Neural progenitor cell (in vitro differentiated cells): Measurements from ENCODE around the gene PLA2G5.

ENCODE experiments used
- EZH2 ChIP-seq: fragments of 200-600 bp; sonication (generic); IDR thresholded peaks from 2 replicates; pipeline ENCODE4 v1.6.1; 2017; ENCODE audit warnings: antibody characterized with exemption, mild to moderate bottlenecking, moderate library complexity
- EZH2phosphoT487 ChIP-seq: fragments of 200-600 bp; sonication (generic); IDR thresholded peaks from 2 replicates; pipeline ENCODE4 v1.6.1; 2017; ENCODE audit warnings: antibody characterized with exemption
- TF ChIP-seq, protein P1 (sequence below): fragments of 200-600 bp; sonication (generic); IDR thresholded peaks from 2 replicates; pipeline ENCODE4 v1.5.1; 2017; ENCODE audit warnings: antibody characterized with exemption, mild to moderate bottlenecking

DNA sequence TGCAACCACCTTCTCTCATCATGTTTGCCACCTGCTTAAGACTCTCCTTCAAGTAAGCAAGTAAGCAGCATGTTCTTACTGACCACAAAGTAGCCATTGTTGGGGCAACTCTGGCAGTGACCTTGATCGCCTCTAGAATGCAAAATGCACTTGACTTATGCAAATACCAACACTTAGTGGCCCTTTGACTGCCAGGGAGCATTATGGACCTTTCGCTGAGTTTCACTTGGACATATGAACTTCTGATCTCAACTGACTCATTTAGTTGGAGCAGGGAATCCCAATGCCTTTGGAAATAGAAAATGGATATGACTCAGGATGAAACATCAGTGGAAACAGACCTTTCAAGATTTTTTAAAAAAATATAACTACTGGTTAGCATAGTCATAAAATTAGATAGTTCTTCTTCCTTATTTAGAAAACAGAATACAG lies 6.1 kb upstream of the PLA2G5 start:
- TF ChIP-seq, protein P1, sequence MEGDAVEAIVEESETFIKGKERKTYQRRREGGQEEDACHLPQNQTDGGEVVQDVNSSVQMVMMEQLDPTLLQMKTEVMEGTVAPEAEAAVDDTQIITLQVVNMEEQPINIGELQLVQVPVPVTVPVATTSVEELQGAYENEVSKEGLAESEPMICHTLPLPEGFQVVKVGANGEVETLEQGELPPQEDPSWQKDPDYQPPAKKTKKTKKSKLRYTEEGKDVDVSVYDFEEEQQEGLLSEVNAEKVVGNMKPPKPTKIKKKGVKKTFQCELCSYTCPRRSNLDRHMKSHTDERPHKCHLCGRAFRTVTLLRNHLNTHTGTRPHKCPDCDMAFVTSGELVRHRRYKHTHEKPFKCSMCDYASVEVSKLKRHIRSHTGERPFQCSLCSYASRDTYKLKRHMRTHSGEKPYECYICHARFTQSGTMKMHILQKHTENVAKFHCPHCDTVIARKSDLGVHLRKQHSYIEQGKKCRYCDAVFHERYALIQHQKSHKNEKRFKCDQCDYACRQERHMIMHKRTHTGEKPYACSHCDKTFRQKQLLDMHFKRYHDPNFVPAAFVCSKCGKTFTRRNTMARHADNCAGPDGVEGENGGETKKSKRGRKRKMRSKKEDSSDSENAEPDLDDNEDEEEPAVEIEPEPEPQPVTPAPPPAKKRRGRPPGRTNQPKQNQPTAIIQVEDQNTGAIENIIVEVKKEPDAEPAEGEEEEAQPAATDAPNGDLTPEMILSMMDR, result no peak
- TF ChIP-seq EZH2 (no peak), EZH2phosphoT487 (no peak)
